NCI-H2107 treated with DMSO at 0.1 percent for 48 hours (cell line): ENCODE measurements around the gene TMEM158.
A peak's percentile ranks its signal among the peaks of the same experiment; 100 is the strongest.

Source experiments
- DNase-seq: peaks from one replicate; lab custom pipeline; 2025; ENCODE audit not compliant: unreplicated experiment; lab: John Stamatoyannopoulos, UW

The TMEM158 gene

GRCh38 chr3:45178183-45179023 is 47.7 kb downstream of the TMEM158 start:
- peak; percentile 22 for DNase-seq

- no peak for DNase-seq
Measured at GRCh38 chr3:45176912-45177311, 49.2 kb downstream of the TMEM158 start.
